Measurements from ENCODE around the gene FOXI1.

Gene FOXI1

GRCh38 chr5:170155771-170156170, 50.1 kb downstream of the FOXI1 start:
- no peak for DNase-seq (ENCODE audit: low read depth)
- TF ChIP-seq, protein P1, sequence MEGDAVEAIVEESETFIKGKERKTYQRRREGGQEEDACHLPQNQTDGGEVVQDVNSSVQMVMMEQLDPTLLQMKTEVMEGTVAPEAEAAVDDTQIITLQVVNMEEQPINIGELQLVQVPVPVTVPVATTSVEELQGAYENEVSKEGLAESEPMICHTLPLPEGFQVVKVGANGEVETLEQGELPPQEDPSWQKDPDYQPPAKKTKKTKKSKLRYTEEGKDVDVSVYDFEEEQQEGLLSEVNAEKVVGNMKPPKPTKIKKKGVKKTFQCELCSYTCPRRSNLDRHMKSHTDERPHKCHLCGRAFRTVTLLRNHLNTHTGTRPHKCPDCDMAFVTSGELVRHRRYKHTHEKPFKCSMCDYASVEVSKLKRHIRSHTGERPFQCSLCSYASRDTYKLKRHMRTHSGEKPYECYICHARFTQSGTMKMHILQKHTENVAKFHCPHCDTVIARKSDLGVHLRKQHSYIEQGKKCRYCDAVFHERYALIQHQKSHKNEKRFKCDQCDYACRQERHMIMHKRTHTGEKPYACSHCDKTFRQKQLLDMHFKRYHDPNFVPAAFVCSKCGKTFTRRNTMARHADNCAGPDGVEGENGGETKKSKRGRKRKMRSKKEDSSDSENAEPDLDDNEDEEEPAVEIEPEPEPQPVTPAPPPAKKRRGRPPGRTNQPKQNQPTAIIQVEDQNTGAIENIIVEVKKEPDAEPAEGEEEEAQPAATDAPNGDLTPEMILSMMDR (IDR thresholded peaks at IDR 0.05; ENCODE audit: low read depth, low read length, missing control alignments) = no peak
- no peak overlapping the region for H3K4me3 ChIP-seq (ENCODE audit: low read depth, low read length)

DNA sequence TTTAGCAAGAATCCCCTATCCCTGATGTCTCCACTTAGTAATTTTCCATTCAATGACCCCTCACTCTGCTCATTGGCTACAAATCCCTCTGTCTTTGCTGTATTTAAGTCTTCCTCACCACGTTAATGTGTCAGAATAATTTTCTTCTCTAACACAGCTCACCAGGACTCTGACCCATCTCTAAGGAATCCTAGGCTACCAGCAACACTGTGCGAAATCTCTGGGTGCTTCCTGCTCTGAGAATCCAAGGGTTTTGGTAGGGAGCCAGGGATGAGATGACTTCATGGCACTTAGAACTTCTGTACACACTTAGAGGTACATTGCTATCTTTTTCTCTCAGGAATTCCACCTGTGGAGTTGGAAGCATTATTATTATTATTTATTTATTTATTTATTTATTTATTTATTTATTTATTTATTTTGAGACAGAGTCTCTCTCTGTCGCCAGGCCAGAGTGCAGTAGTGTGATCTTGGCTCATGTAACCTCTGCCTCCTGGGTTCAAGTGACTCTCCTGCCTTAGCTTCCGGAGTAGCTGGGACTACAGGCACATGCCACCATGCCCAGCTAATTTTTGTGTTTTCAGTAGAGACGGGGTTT, 53.5 kb downstream of the FOXI1 start:
- H3K4me3 ChIP-seq (ENCODE audit: low read depth, low read length) = no peak overlapping the region
- TF ChIP-seq, protein P1 (IDR thresholded peaks at IDR 0.05; ENCODE audit: low read depth, low read length, missing control alignments) = no peak
- no peak for DNase-seq (ENCODE audit: low read depth)

Data from GM12864 (cell line).